ENCODE results near the gene TREH.
"Not testable (repeated sequence)": the region's sequence is repeated elsewhere in the genome, so short reads cannot be mapped to it uniquely, and the experiment has no call there.

TREH gene

DNA sequence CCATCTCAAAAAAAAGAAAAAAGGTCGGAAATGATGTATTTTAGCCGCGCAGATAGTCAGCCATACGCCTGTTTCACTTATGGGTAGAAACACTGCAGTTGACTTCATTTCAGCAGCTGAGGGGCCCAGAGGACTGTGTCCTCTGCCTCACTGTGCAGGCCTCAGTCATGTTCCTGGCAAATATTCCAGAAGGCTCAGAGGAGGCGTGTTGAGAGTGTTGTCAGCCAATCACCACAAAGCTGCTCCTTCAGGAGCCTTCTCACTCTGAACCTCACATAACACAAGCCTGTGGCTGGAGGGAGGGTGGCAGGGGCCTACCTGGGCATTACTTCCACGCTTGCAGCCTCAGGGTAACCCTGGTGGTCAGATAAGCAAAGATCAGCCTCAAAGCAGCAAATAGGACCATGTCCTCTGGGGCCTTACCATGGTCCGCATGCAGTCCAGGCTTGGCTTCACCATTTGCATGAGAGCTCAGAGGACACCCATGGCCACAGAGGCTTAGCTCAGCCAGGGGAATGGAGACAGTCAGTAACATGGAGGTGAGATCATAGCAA, 17.3 kb upstream of the TREH start:
- no peak for DNase-seq

DNA sequence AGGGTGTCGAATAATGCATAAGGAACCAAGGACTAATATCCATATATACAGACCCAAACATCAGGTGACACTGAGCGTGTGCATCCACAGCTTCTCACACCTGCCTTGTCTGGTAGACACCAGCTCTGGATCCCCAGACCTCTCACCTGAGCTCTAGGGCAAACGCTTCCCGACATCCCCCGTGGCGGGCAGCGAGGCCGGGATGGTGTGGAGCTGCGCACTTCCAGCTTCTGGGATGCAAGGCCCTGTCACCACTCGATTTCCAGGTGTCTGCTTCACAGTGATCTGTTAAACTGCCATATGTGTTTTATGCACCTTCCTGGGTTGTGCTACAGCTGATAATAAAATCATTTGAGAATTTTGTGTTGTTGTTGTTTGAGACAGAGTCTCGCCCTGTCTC, 15.3 kb upstream of the TREH start:
- DNase-seq, result no peak

DNA sequence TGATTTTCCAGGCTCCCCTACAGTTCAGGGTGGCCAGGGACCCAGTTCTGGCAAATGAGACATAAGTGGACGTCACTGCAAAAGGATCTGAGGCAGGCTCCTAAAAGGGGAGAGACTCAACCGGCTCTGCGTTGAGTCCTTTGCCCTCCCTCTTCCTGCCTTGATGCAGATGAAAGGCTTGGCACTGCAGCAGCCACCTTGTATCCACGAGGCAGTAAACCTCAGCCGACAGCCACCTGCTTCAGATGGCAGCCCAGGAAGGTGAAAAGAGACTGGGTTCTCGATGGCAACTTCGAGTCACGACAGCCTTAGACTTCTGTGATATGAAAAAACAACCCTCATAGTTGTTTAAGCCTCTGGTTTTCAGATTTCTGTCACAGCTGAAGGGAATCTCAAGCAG, 14.7 kb upstream of the TREH start:
- DNase-seq, result no peak

DNA sequence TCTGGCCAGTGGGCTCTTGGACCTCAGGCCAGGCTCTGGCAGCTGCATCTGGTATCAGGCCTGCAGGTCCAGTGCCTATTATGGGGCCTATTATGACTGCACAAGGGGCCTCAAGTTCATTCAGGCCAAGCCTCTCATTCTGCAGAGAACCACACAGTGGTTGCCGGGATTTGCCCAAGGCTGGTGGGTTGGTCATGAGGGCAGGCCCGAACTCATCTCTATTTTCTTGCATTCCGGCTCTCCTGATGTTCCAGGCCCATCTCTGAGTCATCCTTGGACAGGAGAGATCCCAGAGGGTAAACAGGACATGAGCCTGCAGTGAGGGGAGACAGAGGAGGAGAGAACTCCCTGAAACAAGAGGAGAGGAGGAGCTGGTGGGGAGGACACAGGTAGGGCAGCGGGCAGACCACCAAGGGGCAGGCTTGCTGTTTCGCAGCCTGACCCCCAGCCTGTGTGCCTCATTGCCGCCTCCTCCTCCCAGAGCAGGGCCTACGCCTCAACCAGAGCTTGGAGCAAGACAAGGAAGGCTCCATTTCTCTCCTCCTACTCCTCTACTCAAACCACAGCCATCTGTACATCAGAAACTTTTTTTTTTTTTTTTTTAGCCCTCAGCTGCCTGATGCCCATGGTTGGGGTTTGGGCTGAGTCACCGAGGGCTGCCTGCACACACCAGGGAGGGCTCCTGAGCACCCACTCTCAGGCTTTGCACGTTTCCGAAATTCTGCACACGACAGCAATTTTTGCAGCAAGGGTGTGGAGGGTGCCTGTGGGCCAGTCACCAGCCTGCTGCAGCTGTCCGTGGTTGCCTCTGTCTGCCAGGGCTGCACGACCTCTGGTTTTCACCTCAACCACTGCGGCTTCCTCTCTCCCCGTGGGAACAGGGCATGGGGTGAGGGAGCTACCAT, 12.7 kb upstream of the TREH start:
- DNase-seq, result no peak

DNA sequence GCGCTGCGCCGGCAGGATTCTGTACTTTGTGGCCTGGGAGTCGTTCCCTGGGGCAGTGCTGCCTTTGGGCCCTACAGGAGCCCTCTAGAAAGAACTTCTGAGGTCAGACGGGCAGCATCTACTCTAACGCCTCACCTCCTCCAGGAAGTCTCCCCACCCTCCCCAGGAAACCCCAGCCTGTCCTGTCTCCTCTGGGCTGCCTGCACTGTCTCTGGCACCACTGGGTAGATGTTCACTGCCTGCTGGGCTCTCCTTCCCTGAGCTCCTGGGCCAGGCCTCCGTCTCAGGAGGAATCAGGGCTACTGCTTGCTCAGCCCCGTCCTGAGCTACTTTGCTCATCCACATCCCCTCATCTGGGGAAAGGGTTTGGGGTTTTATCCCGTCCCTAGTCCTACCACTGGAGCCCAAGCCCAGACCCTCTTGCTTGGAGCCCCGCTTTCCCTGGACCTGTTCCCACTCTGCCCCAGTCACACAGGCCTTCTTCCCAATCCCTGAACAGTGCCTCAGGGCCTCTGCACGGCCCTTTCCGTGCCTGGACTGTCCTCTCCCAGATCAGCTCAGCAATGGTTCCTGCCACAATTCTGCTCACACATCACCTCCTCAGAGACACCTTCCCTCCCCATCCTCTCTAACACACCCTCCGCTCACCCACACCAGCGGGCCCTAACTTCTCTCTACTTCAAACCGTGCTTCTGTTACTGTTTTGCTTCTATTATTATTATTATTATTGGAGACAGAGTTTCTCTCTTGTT, 11.3 kb upstream of the TREH start:
- DNase-seq, result no peak

DNA sequence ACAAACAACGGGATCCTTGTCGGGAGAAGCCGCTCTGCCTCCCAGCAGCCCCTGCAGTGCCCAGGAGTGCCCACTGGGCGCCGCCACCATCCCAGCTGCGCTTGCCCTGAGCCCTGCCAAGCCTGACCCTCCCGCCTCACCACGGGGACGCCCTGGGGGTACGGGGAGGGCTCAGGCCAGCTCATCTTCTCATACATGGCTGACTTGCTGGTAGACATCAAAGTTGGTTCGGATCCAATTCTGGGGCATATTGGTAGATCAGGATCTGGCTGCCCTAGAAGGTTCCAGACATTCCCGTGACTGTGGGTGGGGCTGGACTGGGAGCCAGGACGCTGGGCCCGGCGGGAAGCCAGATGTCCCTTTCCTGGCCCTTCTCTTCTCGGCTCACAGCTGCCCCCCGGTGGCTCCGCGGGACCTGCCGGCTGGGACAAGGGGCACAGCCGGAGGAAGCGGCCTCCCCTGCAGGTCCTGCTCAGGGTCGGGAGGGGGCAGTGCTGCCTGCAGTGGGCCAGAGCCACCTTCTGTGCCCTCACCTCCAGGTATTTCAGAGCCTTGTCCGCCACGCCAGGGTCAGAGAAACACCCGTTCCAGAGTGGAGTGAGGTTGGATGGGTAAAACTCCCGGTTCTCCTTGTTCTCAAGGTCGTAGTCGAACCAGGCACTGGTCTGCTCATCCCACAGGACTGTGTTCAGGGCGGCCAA, 10.6 kb upstream of the TREH start:
- DNase-seq, result peak; percentile 94

DNA sequence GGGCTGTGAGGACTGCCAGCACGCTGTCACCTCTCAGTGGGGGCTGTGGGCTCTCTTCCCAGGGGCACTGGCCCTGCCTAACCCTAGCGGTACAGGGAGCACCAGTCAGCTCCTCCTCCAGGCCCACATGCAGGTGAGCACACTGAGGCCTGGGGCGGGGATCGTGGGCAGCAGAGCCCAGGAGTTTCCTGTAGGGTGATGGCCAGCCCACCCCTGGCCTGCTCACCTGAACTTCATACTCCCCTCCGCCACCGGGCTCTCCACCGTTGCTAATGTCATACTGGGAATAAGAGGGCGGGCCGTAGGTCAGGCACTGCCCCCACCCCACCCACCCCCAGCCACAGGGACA, 10.0 kb upstream of the TREH start:
- no peak for DNase-seq

DNA sequence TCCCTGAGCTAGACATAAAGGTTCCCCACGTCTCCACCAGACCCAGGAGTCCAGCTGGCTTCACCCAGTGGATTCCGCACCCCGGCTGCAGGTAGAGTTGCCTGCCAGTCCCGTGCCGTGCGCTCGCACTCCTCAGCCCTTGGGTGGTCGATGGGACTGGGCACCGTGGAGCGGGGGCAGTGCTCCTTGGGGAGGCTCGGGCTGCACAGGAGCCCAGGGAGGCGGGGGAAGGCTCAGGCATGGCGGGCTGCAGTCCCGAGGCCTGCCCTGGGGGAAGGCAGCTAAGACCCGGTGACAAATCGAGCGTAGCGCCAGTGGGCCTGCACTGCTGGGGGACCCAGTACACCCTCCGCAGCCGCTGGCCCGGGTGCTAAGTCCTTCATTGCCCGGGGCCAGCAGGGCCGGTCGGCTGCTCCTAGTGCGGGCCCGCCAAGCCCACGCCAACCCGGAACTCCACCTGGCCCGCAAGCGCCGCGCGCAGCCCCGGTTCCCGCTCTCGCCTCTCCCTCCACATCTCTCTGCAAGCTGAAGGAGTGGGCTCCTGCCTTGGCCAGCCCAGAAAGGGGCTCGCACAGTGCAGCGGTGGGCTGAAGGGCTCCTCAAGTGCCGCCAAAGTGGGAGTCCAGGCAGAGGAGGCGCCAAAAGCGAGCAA, 9.5 kb upstream of the TREH start:
- no peak for DNase-seq

DNA sequence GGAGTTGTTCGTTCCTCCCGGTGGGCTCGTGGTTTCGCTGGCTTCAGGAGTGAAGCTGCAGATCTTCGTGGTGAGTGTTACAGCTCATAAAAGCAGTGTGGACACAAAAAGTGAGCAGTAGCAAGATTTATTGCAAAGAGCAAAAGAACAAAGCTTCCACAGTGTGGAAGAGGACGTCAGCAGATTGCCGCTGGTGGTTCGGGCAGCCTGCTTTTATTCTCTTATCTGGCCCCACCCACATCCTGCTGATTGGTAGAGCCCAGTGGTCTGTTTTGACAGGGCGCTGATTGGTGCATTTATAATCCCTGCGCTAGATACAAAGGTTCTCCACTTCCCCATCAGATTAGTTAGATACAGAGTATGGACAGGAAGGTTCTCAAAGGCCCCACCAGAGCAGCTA, 8.9 kb upstream of the TREH start:
- DNase-seq, result not testable (repeated sequence)

DNA sequence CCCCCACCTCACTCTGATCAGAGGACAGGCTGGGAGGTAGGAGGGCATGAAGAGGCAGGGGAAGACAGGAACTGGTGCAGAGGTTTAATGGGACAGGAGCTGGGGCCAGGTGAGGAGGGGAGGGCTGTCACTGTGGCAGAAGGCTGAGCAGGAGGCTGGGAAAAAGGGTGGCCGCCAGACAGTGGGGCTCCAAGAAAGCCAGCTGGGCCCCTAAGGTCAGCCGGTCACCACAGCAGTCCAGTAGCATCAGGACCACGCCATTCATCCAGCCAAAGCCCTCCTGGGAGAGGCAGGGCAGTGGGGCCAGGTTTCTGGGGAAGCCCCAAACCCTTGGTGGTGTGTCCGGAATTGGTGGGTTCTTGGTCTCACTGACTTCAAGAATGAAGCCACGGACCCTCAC, 8.5 kb upstream of the TREH start:
- no peak for DNase-seq

DNA sequence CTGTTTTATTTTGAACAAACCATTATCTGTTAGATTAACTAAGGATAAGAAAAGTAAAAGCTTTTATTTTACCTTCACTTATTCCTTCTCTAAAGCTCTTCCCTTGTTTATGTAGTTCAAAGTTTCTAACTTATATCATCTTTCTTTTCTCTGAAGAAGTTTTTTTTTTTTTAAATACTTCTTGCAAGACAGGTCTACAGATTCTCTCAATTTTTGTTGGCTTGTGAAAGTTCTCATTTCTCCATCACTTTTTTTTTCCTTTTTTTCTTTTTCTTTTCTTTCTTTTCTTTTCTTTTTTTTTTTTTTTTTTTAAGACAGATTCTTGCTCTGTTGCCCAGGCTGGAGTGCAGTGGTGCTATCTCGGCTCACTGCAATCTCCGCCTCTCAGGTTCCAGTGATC, 4.7 kb upstream of the TREH start:
- DNase-seq, result no peak

DNA sequence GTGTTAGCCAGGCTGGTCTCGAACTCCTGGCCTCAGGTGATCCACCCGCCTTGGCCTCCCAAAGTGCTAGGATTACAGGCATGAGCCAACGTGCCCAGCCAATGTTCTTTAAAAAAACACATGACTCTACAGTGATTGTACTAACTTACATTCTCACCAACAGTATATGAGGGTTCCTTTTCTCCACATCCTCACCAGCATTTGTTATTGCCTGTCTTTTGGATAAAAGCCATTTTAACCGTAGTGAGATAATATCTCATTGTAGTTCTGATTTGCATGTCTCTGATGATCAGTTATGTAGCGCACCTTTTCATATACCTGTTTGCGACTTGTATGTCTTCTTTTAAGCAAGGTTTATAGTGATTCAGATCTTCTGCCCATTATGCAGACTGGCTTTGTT, 3.5 kb upstream of the TREH start:
- not testable (repeated sequence) for DNase-seq

DNA sequence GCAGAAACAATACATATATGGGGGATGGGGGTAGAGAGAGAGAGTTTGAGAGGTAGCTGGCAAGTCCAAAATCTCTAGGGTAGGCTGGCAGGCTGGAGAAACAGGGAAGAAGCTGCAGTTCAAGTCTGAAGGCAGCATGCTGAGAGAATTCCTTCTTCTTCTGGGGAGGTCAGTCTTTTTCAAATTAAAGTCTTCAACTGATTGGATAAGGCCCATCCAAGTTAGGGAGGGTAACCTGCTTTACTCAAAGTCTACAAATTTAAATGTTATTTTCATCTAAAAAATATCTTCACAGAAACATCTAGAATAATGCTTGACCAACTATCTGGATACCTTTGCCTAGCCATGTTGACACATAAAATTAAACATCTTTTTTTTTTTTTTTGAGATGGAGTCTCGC, 2.9 kb upstream of the TREH start:
- no peak for DNase-seq

DNA sequence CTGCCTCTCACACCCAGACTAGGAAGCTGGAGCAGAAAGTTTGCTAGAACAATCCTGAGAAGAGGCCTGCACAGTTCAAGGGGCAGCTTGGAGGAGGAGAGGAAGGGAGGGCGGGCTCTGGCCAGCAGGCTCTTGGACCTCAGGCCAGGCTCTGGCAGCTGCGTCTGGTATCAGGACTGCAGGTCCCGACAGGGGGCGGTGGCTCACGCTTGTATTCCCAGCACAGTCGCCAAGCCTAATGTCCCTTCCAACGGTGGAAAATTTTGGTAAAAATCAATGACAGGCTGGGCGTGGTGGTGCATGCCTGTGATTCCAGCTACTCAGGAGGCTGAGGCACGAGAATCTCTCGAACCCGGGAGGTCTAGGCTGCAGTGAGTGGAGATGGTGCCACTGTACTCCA, 542 bp downstream of the TREH start:
- not testable (repeated sequence) for DNase-seq

DNA sequence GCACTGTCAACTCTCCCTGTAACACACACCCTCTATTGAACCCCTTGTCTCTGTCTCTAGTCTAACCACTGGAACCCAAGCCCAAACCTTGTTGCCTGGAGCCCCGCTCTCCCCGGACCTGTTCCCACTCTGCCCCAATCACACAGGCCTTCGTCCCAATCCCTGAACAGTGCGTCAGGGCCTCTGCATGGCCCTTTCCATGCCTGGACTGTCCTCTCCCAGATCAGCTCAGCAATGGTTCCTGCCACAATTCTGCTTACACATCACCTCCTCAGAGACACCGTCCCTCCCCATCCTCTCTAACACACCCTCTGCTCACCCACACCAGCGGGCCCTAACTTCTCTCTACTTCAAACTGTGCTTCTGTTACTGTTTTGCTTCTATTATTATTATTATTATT, 1.5 kb downstream of the TREH start:
- DNase-seq, result no peak

DNA sequence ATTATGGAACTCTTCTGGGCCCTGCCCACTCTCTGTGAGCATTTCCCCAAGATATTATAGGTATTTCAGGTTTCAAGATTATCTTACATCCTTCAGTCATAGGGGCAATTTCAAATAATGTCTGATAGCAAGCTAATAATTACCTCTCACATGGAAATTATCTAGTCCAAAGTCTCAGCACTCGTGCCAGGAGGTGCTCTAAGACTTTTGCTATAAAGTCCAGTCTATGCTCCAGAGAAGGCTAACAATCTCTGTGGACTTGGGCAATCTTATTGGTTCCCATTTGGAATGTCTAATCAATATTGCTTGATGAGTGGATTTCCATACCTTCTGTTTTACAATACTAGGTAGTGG, 5.4 kb downstream of the TREH start:
- no peak for DNase-seq

DNA sequence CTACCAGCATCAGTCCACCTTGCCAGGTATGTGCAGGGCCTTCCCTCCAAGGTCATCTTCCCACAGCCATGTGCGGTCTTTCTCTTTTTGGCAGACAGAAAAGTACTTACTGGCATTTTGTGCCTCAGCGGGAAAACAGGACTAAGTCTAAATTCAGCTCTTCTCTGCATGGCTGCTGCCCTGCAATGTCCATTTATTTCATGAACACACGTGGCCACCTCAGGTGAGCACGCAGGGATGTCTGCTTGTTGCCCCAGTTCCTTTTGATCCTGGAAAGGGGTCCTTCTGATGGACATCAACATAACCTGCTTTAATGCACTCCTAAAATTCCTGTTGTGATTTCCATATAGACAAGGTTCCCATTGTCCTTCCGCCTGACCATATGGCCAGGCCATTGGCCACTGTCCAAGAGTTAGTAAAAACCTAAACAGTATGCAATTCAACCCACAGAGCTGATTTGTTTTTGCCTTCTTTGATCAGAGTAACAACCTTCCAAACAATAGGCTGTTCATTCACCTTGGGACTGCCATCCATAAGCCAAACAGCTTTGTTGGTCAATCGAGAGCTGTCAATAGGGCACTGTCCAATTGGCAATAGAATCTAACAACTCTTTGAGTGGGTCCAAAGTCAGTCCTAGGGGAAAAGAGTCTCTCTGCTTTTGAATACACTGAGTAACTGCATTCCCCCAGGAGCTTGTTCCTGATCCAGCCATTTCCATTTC, 5.9 kb downstream of the TREH start:
- no peak for DNase-seq

DNA sequence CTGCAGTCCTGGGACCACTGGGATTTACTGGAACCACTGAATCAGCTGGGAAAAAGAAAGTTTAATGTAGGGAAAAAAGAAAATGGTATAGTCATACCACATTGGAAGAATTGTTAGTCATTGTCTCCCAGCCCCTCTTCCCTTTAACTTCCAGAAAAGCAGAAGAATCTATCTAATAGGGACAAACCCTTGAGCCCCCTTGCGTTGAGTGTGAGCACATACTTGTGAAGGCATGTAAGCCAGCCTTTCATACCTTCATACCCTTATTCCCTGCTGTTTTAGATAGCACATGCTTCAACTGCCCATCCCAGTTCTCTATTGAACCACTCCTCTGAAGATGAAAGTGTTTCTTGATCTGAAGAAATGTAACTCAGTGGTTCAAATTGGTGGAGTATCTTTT, 6.6 kb downstream of the TREH start:
- DNase-seq, result no peak

DNA sequence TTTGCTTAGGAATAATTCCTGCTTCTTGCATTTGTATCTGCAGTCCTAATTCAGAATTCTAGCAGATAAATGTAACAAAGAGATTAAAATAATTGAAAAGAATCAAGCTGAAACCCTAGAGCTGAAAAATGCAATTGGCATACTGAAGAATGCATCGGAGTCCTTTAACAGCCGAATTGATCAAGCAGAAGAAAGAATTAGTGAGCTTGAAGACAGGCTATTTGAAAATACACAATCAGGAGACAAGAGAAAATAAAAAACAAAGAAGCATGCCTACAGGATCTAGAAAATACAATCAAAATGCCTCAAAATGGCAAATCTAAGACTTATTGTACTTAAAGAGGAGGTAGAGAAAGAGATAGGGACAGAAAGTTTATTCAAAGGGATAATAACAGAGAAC, 8.2 kb downstream of the TREH start:
- no peak for DNase-seq

DNA sequence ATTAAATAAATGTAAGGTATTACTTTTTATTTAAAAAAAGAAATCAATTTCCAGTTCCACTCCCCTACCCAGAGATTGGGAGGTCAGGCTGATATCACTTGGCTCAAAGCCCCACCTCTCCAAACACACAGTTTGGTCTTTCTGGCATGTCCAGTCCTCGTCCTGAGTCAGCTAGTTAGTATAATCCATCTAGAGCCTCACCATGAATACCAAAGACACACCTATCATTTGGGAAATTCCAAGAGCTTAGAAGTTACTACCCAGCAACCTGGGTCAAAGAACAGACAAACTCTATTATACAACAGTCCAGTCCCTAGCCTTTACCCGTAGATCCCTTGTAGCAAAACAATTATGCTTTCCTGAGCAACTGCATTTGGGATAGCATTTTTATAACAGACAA, 9.4 kb downstream of the TREH start:
- no peak for DNase-seq

DNA sequence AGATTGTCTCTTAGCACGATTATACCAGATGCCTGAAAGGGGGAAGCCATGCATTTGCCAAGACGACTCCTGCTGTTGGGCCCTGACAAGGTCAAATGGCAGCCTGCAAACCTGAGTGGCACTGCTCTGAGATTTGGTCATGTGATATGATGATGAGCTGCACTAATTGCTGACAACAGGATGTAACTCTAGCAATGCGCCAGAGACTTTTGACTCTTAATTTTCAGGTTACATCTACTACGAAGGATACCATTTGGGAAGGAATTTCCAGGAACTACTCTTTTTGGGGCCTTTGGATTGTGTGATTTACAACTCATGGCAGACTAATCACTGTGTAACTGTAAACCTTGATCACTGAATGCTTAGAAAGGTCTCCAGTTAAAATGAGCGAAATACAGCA, 13.1 kb downstream of the TREH start:
- no peak for DNase-seq

DNA sequence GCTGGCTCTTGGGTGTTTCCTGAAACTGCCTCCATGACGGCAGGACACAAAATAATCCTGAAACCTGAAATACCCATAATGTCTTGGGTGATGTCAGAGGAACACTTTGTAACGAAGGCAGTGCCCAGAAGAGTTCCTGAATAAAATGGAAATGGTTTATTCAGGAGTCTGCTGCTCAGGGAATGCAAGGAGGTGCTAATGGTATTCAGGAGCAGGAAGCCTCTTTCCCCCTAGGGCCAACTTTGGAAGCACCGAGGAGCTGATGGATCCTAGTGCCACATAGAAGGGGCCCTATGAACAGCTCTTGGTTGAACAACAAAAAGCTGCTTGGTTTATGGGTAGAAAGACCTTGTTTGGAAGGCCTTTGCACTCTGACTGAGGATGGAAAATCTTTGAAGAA, 15.5 kb downstream of the TREH start:
- DNase-seq, result no peak

DNA sequence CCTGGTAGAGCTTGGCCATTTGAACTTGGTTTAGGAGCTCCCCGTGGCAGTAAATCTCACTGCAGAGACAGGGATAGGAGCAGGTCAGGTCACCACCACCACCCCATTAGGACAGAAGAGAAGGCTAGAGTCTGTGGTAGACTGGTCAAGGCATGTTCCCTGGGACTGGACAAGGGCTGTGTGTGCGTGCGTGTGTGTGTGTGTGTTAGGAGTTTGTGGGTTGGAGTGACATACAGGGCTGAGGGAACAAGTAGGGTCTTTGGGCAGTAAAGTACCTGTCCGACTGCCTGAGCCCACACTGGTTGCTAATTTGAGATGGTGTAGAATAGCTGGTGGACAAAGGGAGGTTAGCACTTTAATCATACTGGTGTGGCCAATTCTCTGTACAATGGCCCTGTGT, 16.1 kb downstream of the TREH start:
- DNase-seq, result no peak

All from NCI-H1092 treated with DMSO at 0.1 percent for 48 hours (cell line).